ENCODE measurements around the gene SUPT6H. TPM values are rescaled to one million over a fixed set of nuclear protein-coding genes. Genes with fewer than 3 reads are reported as not detected.
A peak's percentile ranks its signal among the peaks of the same experiment; 100 is the strongest.

Gene SUPT6H
- total and polyA plus RNA-seq, 2 of the 8 experiments (the other 6 are each of a cell fraction or from before 2014, with no cell fraction given), result 32.0 to 59.9 TPM

DNA sequence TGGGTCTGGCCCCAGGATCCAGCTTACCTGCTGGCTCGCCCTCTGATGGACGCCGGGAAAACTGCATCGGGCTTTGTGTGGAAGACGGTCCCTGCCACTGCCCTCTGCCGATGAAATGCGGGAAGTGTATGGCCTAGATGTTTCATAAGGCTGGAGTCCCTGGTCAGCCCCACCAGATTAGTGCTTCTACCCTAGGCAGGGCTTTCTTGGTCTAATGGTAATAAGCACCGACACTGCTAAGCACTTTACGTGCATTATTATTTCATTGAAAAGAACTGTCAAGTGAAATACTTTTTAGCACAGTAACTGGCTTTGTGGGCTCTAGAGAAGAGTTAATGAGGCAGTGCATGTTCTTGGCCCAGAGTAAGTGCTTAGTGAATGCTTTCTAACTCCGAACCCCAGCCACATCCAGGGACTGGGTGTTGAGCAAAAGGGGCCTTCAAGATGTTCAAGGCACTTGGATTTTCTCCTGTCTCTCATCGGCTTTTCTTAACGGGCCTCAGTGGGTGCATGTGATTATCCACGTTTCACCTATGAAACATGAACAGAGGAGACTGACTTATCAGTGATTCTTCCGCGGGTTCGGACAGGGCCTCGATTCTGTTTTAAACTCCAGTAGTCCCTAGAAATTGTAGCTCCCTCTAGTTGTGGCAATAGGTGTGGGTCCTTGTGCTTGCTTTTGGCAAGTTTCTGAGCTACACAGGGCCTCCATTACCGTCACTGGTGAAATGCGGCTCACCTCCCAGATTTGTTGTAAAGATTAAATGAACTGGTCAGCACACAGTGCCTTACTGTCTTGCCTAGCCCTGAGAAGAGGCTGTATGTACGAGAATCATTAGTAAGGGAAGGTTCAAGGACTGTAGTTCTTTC is 88.4 kb downstream of the SUPT6H start:
- WGBS, 2 experiments (ENCODE audit: extremely low coverage in 1 of 2, insufficient coverage in 1 of 2, insufficient read length in 1 of 2, insufficient replicate concordance in 2 of 2, low coverage in 1 of 2, low lambda C conversion rate in 2 of 2, missing lambda C conversion rate in 1 of 2), result 53% methylated on average over 20 of the region's 20 CpGs; no CpG with 5 or more reads in 1 of the 2 experiments
- Histone ChIP-seq H3K27me3 (replicated peaks in 1 of 4; ENCODE audit: control insufficient read depth in 3 of 4, extremely low read depth in 1 of 4, insufficient read depth in 3 of 4, low read length in 3 of 4) (no peaks in the 10 kb centered on the region), H2AK5ac (ENCODE audit: low read depth, low read length) (no peak overlapping the region), H3K9ac (replicated peaks in 1 of 4; ENCODE audit: extremely low read depth in 1 of 4, low read depth in 3 of 4, low read length in 3 of 4) (no peak overlapping the region), H4K5ac (ENCODE audit: insufficient read length, low read depth, low read length) (no peak overlapping the region), H3K56ac (replicated peaks; ENCODE audit: insufficient read length, low read depth, low read length) (no peak overlapping the region), H3K23me2 (ENCODE audit: low read depth, low read length) (peaks cover 10% of the 10 kb centered on the region), H2BK5ac (ENCODE audit: low read depth, low read length) (no peak overlapping the region), H3K36me3 (ENCODE audit: control insufficient read depth in 2 of 4, insufficient read depth in 4 of 4, low read length in 3 of 4) (peaks cover 29 to 56% (median 32%) of the 10 kb centered on the region in 4 experiments), H2BK15ac (ENCODE audit: low read length) (no peak overlapping the region), H3K79me1 (ENCODE audit: low read depth, low read length) (peaks cover 14% of the 10 kb centered on the region), H4K8ac (ENCODE audit: extremely low read depth, insufficient read depth, low read length) (no peak overlapping the region), H2BK12ac (ENCODE audit: low read depth, low read length) (no peak overlapping the region), H2AFZ (ENCODE audit: low read length) (no peak overlapping the region), H3K9me3 (ENCODE audit: insufficient read depth in 2 of 2, low read depth in 1 of 2, low read length in 1 of 2) (no peaks in the 10 kb centered on the region), H3K4me3 (ENCODE audit: extremely low read depth in 1 of 4, insufficient read depth in 2 of 4, low read depth in 3 of 4, low read length in 4 of 4) (no peak overlapping the region), H3K14ac (ENCODE audit: insufficient read length) (no peak overlapping the region), H4K91ac (replicated peaks; ENCODE audit: insufficient read length, low read length) (no peak overlapping the region), H2BK20ac (ENCODE audit: low read length) (no peak overlapping the region), H3K18ac (ENCODE audit: extremely low read depth, low read length) (no peak overlapping the region), H3K27ac (ENCODE audit: low read depth, low read length) (no peak overlapping the region), H3K4me2 (ENCODE audit: insufficient read depth in 1 of 2, low read depth in 2 of 2, low read length in 2 of 2) (no peak overlapping the region), H3K79me2 (ENCODE audit: control insufficient read depth in 1 of 2, insufficient read depth in 2 of 2, low read length in 2 of 2) (peaks cover 11 to 32% of the 10 kb centered on the region in 2 experiments; a peak in 3 of 4 replicates), H3K4ac (replicated peaks; ENCODE audit: insufficient read length, low read depth, low read length) (no peak overlapping the region), H2BK120ac (replicated peaks; ENCODE audit: low read depth, low read length) (no peak overlapping the region), H4K20me1 (replicated peaks in 1 of 2; ENCODE audit: control insufficient read depth in 1 of 2, insufficient read depth in 2 of 2, low read length in 2 of 2) (peaks cover 30 to 34% of the 10 kb centered on the region in 2 experiments), H3K23ac (ENCODE audit: insufficient read length) (no peak overlapping the region), H3K4me1 (replicated peaks in 1 of 4; ENCODE audit: control insufficient read depth in 3 of 4, insufficient read depth in 4 of 4, low read length in 3 of 4) (peaks cover 0 to 30% (median 24%) of the 10 kb centered on the region in 4 experiments; a peak in 6 of 7 replicates)
- POLR2A ChIA-PET (ENCODE audit: partially characterized antibody), result interaction anchor here (0.6 to 15.3 kb wide), 23 partner anchors 7 to 199 kb away, joined by 3 to 813 read pairs (median 4); partner anchors contain the start of genes FAM222B, NEK8, PROCA1 and RAB34
- peak in 1 of 2 experiments; percentile 96 for DNase-seq (ENCODE audit: low read depth in 1 of 2, low spot score in 2 of 2)
- CTCF ChIA-PET (ENCODE audit: partially characterized antibody), result interaction anchor here (0.6 to 11.7 kb wide), 39 partner anchors 7 to 218 kb away, joined by 3 to 316 read pairs (median 4); partner anchors contain the start of genes FLOT2, NEK8, RPL23A and TLCD1
- FAIRE-seq, result no peak
- TF ChIP-seq CHD2 (IDR thresholded peaks at IDR 0.05; ENCODE audit: low read length), result no peak; the same call in 1 of the 2 replicates
- TF ChIP-seq POLR2A (IDR thresholded peaks at IDR 0.05; ENCODE audit: control extremely low read depth in 1 of 2, low read depth in 2 of 2, low read length in 2 of 2), result peak in 1 of 2 experiments; percentile 73; a peak in 2 of 3 replicates
- TF ChIP-seq SP4 (IDR thresholded peaks at IDR 0.05; ENCODE audit: low read length), result no peak; the same call in 1 of the 2 replicates
- TF ChIP-seq SRF (IDR thresholded peaks at IDR 0.05; ENCODE audit: low read depth, low read length), result no peak
- TF ChIP-seq POLR2AphosphoS5 (IDR thresholded peaks at IDR 0.05; ENCODE audit: low read depth, low read length), result peak; percentile 80
- peak; percentile 52 for TF ChIP-seq TBP (IDR thresholded peaks at IDR 0.05; ENCODE audit: low read depth, low read length)
- peak; percentile 71 to 81 for TF ChIP-seq RAD21 (IDR thresholded peaks at IDR 0.05 in 1 of 2, conservative IDR thresholded peaks at IDR 0.05 in 1 of 2; ENCODE audit: low read depth in 2 of 2, low read length in 2 of 2)
- no peak for TF ChIP-seq KDM5A (IDR thresholded peaks at IDR 0.05; ENCODE audit: low read length)
- peak; percentile 20; the same call in 1 of the 2 replicates for TF ChIP-seq MAFK (IDR thresholded peaks at IDR 0.05; ENCODE audit: low read depth, low read length)
- TF ChIP-seq GTF2F1 (IDR thresholded peaks at IDR 0.05; ENCODE audit: borderline replicate concordance, low read depth, low read length), result no peak
- TF ChIP-seq, protein P1, sequence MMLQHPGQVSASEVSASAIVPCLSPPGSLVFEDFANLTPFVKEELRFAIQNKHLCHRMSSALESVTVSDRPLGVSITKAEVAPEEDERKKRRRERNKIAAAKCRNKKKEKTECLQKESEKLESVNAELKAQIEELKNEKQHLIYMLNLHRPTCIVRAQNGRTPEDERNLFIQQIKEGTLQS (IDR thresholded peaks at IDR 0.05; ENCODE audit: insufficient read depth, low read depth, low read length), result 0 out of 2 replicates have a peak, but pooled peaks have one; percentile 38

Measured in H1 (cell line).